ENCODE data around the gene NPR2. TPM values are rescaled to one million over a fixed set of nuclear protein-coding genes. Genes with fewer than 3 reads are reported as not detected.
A peak's percentile ranks its signal among the peaks of the same experiment; 100 is the strongest.

Gene NPR2
- total RNA-seq, 1 donor from 2014 or later = 20.6 TPM

DNA sequence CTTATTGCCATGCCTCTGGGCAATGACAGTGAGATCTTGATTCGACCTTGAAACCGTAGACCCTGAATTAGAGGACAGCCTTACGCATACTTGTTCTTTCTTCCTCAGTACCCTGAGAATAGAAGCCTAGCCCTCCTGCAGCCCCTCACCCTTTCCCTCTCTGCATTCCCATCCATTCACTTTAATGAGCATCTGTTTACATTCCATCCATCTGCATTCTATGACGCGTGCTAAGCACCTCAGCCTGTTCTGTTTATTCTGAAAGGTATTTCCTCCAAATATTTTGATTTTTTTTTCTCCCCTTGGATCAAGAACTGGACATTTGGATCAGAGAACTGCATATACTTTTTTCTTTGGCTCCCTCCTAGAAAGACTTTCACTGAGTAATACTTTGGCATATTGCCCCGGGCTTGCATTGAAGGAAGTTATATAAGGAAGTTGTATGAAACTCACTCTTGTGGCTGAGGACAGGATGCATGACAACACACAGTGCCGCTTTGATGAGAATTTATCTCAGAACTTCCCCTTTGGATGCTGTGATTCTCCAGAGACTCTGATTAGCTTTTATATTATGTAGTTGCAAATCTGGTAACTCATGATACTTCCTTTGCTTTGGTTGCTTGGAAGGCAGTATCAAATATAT is 53.4 kb downstream of the NPR2 start:
- H3K4me3 ChIP-seq = no peak overlapping the region
- peaks cover 28% of the 10 kb centered on the region for H3K4me1 ChIP-seq
- TF ChIP-seq, protein P1, sequence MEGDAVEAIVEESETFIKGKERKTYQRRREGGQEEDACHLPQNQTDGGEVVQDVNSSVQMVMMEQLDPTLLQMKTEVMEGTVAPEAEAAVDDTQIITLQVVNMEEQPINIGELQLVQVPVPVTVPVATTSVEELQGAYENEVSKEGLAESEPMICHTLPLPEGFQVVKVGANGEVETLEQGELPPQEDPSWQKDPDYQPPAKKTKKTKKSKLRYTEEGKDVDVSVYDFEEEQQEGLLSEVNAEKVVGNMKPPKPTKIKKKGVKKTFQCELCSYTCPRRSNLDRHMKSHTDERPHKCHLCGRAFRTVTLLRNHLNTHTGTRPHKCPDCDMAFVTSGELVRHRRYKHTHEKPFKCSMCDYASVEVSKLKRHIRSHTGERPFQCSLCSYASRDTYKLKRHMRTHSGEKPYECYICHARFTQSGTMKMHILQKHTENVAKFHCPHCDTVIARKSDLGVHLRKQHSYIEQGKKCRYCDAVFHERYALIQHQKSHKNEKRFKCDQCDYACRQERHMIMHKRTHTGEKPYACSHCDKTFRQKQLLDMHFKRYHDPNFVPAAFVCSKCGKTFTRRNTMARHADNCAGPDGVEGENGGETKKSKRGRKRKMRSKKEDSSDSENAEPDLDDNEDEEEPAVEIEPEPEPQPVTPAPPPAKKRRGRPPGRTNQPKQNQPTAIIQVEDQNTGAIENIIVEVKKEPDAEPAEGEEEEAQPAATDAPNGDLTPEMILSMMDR (IDR thresholded peaks at IDR 0.05) = no peak
- H3K27ac ChIP-seq = peak overlapping the region; percentile 60
- ATAC-seq (peak; percentile 85 to 86), DNase-seq (no peak)
- intact Hi-C loops (cut with DNase I) = no loop called here
- no peaks in the 10 kb centered on the region for H3K36me3 ChIP-seq
- no peaks in the 10 kb centered on the region for H3K9me3 ChIP-seq
- H3K27me3 ChIP-seq (ENCODE audit: low read depth) = no peaks in the 10 kb centered on the region

DNA sequence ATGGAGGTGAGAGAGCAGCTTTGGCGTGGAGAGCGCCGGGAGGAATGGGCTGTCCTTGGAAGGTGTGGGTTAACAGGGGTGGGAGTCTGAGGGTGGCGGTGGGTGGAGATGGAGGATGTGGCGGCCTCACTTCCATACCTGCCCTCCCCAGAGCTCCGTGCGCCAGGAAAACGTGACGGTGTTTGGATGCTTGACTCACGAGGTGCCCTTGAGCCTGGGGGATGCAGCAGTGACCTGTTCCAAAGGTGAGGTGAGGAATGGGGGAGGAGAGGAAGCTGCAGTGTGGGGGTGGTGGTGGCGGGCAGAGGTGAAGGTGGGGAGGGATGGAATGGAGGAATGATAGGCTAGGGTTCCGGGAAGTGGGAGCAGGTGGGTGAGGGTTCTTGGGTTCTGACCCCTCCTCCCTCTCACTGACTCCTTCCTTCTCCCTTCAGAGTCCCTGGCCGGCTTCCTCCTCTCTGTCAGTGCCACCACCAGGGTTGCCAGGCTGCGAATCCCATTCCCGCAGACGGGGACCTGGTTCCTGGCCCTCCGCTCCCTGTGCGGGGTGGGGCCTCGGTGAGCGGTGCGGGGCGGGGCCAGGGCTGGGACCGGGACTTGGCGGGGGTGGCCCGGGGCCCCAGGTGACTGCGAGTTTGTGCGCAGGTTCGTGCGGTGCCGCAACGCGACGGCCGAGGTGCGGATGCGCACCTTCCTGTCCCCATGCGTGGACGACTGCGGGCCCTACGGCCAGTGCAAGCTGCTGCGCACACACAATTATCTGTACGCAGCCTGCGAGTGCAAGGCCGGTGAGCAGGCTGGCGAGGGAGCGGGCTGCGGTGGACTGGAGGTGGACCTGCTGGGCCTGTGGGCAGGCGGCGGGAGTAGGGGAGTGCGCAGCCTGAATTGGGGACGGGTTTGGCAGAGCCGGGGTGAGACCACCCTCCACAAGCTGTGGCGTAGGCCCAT is 54.7 kb downstream of the NPR2 start:
- H3K27me3 ChIP-seq (ENCODE audit: low read depth) = no peaks in the 10 kb centered on the region
- TF ChIP-seq, protein P1 (IDR thresholded peaks at IDR 0.05) = no peak
- peaks cover 28% of the 10 kb centered on the region for H3K4me1 ChIP-seq
- ATAC-seq (peak; percentile 55 to 62), DNase-seq (no peak)
- H3K36me3 ChIP-seq = no peaks in the 10 kb centered on the region
- intact Hi-C loops (cut with DNase I) = no loop called here
- no peaks in the 10 kb centered on the region for H3K9me3 ChIP-seq
- peak overlapping the region; percentile 12 for H3K4me3 ChIP-seq
- peak overlapping the region; percentile 60 for H3K27ac ChIP-seq

DNA sequence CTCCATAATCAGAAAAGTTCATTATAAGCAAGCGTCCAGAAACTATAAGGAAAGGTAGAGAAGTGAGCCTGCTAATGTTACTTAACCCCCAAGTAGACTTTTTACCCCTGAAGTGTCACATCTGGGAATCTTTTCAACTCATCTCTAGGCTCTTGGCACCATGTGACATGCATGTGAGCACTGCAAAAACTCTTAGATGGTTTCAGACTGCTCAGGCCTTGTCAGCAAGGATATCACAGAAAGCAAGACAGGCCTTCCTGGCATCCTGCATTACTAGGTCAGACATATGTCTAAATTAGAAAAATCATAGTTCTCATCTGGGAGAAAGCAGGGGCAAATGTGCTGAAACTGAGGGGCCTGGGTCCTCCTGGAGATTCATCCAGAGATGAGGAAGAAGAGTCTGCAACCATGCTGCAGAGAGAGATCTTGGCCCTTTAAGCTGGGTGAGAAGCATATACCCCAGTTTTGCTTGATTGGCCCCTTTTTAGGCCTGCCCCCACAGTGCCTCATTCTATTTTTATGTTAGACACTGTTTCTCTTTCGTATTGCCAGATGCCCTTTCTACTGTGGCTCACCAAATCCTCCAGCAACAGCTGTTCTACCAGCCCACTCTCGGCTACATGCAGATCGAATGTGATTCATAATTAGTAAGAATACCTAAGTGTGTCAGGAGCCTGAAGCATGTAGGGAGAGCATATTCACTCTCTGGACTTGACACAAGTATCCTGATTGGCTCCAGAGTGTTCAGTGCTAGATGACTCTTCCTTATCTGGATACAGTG is 56.6 kb downstream of the NPR2 start:
- peaks cover 28% of the 10 kb centered on the region for H3K4me1 ChIP-seq
- no peaks in the 10 kb centered on the region for H3K36me3 ChIP-seq
- H3K4me3 ChIP-seq = no peak overlapping the region
- H3K9me3 ChIP-seq = no peaks in the 10 kb centered on the region
- DNase-seq (no peak), ATAC-seq (no peak)
- TF ChIP-seq, protein P1 (IDR thresholded peaks at IDR 0.05) = no peak
- H3K27me3 ChIP-seq (ENCODE audit: low read depth) = no peaks in the 10 kb centered on the region
- intact Hi-C loops (cut with DNase I) = no loop called here
- no peak overlapping the region for H3K27ac ChIP-seq

DNA sequence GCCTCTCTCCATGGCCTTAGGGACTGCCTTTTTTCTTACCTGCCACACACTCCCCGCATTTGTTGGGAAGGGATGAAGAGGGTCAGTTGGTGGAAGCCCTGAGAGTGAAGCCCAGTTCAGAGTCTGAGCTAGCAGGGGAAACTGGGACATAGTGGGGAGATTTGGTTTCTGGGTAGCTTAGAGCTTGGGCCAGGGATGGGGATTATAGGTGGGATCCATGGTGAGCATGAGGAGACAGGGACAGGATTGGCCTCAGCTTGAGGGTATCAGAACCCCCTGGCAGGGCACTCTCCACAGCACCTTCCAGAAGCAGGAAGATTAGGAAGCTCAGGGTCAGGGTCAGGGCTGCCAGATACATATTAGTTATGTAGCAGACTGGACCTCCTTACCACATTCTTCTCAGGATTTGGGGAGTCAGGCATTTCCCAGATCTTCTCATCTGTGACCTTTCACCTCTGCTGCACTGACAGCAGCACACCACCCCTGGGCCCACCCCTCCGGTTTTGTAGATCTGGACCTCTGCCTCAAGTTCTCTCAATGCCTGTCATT is 61.0 kb downstream of the NPR2 start:
- H3K4me1 ChIP-seq = peaks cover 4% of the 10 kb centered on the region
- no peak for DNase-seq
- H3K9me3 ChIP-seq = no peaks in the 10 kb centered on the region
- no peak overlapping the region for H3K27ac ChIP-seq
- no peaks in the 10 kb centered on the region for H3K27me3 ChIP-seq (ENCODE audit: low read depth)
- intact Hi-C loops (cut with DNase I) = no loop called here
- TF ChIP-seq, protein P1 (IDR thresholded peaks at IDR 0.05) = no peak
- peaks cover 4% of the 10 kb centered on the region for H3K36me3 ChIP-seq
- no peak for ATAC-seq
- no peak overlapping the region for H3K4me3 ChIP-seq

All from lower lobe of right lung (tissue), 2 donors.